Effector memory CD4-positive, alpha-beta T cell (primary cell): Measurements from ENCODE around the gene MUC5AC.
"Not testable (repeated sequence)": the region's sequence is repeated elsewhere in the genome, so short reads cannot be mapped to it uniquely, and the experiment has no call there.

Source experiments
- DNase-seq, 3 donors: peaks; one replicate each; pipeline ENCODE4 v3.0.0-alpha.2; 2020
- H3K27ac ChIP-seq: 2 replicates; pipeline ENCODE4 v1.7.0; 2013; ENCODE audit warnings: mild to moderate bottlenecking, low read length, moderate library complexity; ENCODE audit not compliant: insufficient read depth, poor library complexity, severe bottlenecking
- H3K27me3 ChIP-seq: replicated peaks from 2 replicates; pipeline ENCODE4 v1.7.0; 2013; ENCODE audit warnings: mild to moderate bottlenecking, low read length; ENCODE audit not compliant: insufficient read depth, control insufficient read depth, poor library complexity, severe bottlenecking
- H3K36me3 ChIP-seq: 2 replicates; pipeline ENCODE4 v1.7.0; 2013; ENCODE audit warnings: mild to moderate bottlenecking, low read length, moderate library complexity; ENCODE audit not compliant: control insufficient read depth, insufficient read depth
- H3K4me1 ChIP-seq: 2 replicates; pipeline ENCODE4 v1.7.0; 2013; ENCODE audit warnings: low read length, mild to moderate bottlenecking; ENCODE audit not compliant: control insufficient read depth, insufficient read depth, poor library complexity, severe bottlenecking
- H3K4me3 ChIP-seq: 2 replicates; pipeline ENCODE4 v1.7.0; 2013; ENCODE audit warnings: low read length, low read depth, mild to moderate bottlenecking; ENCODE audit not compliant: insufficient read depth, poor library complexity, severe bottlenecking
- H3K9me3 ChIP-seq: 2 replicates; pipeline ENCODE4 v1.7.0; 2013; ENCODE audit warnings: mild to moderate bottlenecking, low read length, moderate library complexity; ENCODE audit not compliant: control insufficient read depth

Gene MUC5AC

GRCh38 chr11:1211838-1212237, 54.1 kb downstream of the MUC5AC start:
- no peaks in the 10 kb centered on the region for H3K36me3 ChIP-seq
- no peak overlapping the region for H3K4me3 ChIP-seq
- H3K27me3 ChIP-seq: no peaks in the 10 kb centered on the region
- no peaks in the 10 kb centered on the region for H3K9me3 ChIP-seq
- no peak for DNase-seq
- no peaks in the 10 kb centered on the region for H3K4me1 ChIP-seq
- H3K27ac ChIP-seq: no peak overlapping the region

GRCh38 chr11:1215826-1216225, 58.1 kb downstream of the MUC5AC start:
- DNase-seq, H3K4me1 ChIP-seq, H3K27ac ChIP-seq, H3K36me3 ChIP-seq, H3K9me3 ChIP-seq, H3K27me3 ChIP-seq, H3K4me3 ChIP-seq: not testable (repeated sequence)

- no peak overlapping the region for H3K27ac ChIP-seq
- no peaks in the 10 kb centered on the region for H3K4me1 ChIP-seq
- H3K27me3 ChIP-seq: no peaks in the 10 kb centered on the region
- DNase-seq: no peak
- H3K36me3 ChIP-seq: no peaks in the 10 kb centered on the region
- H3K4me3 ChIP-seq: no peak overlapping the region
- no peaks in the 10 kb centered on the region for H3K9me3 ChIP-seq
These were observed 59.4 kb downstream of the MUC5AC start for GRCh38 chr11:1217151-1217550.

- Histone ChIP-seq H3K27ac (no peak overlapping the region), H3K4me1 (no peaks in the 10 kb centered on the region), H3K9me3 (no peaks in the 10 kb centered on the region), H3K36me3 (no peaks in the 10 kb centered on the region), H3K4me3 (no peak overlapping the region), H3K27me3 (no peaks in the 10 kb centered on the region)
- DNase-seq: no peak
These were observed 60.6 kb downstream of the MUC5AC start for GRCh38 chr11:1218256-1218787.

GRCh38 chr11:1218788-1219445, 61.2 kb downstream of the MUC5AC start:
- DNase-seq: no peak
- Histone ChIP-seq H3K9me3 (no peaks in the 10 kb centered on the region), H3K27ac (no peak overlapping the region), H3K27me3 (no peaks in the 10 kb centered on the region), H3K36me3 (no peaks in the 10 kb centered on the region), H3K4me3 (no peak overlapping the region), H3K4me1 (no peaks in the 10 kb centered on the region)

- Histone ChIP-seq H3K27ac (no peak overlapping the region), H3K36me3 (no peaks in the 10 kb centered on the region), H3K9me3 (no peaks in the 10 kb centered on the region), H3K4me3 (no peak overlapping the region), H3K27me3 (no peaks in the 10 kb centered on the region), H3K4me1 (no peaks in the 10 kb centered on the region)
- no peak for DNase-seq
These were observed 61.7 kb downstream of the MUC5AC start for GRCh38 chr11:1219446-1219833.

- no peak overlapping the region for H3K27ac ChIP-seq
- H3K27me3 ChIP-seq: no peaks in the 10 kb centered on the region
- H3K9me3 ChIP-seq: no peaks in the 10 kb centered on the region
- H3K4me3 ChIP-seq: no peak overlapping the region
- DNase-seq: no peak
- no peaks in the 10 kb centered on the region for H3K36me3 ChIP-seq
- H3K4me1 ChIP-seq: no peaks in the 10 kb centered on the region
These were observed 62.4 kb downstream of the MUC5AC start for GRCh38 chr11:1219834-1220815.

GRCh38 chr11:1220941-1221721, 63.4 kb downstream of the MUC5AC start:
- no peak for DNase-seq
- no peaks in the 10 kb centered on the region for H3K27me3 ChIP-seq
- H3K36me3 ChIP-seq: no peaks in the 10 kb centered on the region
- H3K27ac ChIP-seq: no peak overlapping the region
- no peaks in the 10 kb centered on the region for H3K9me3 ChIP-seq
- no peak overlapping the region for H3K4me3 ChIP-seq
- no peaks in the 10 kb centered on the region for H3K4me1 ChIP-seq

- Histone ChIP-seq H3K4me1 (no peaks in the 10 kb centered on the region), H3K9me3 (no peaks in the 10 kb centered on the region), H3K36me3 (no peaks in the 10 kb centered on the region), H3K4me3 (no peak overlapping the region), H3K27ac (no peak overlapping the region), H3K27me3 (no peaks in the 10 kb centered on the region)
- DNase-seq: no peak
These were observed 64.1 kb downstream of the MUC5AC start for GRCh38 chr11:1221848-1222311.
